ENCODE results near the gene ATXN3L. TPM values are rescaled to one million over a fixed set of nuclear protein-coding genes. Genes with fewer than 3 reads are reported as not detected.

Gene ATXN3L
- total RNA-seq, 6 experiments from 2014 or later: not detected

DNA sequence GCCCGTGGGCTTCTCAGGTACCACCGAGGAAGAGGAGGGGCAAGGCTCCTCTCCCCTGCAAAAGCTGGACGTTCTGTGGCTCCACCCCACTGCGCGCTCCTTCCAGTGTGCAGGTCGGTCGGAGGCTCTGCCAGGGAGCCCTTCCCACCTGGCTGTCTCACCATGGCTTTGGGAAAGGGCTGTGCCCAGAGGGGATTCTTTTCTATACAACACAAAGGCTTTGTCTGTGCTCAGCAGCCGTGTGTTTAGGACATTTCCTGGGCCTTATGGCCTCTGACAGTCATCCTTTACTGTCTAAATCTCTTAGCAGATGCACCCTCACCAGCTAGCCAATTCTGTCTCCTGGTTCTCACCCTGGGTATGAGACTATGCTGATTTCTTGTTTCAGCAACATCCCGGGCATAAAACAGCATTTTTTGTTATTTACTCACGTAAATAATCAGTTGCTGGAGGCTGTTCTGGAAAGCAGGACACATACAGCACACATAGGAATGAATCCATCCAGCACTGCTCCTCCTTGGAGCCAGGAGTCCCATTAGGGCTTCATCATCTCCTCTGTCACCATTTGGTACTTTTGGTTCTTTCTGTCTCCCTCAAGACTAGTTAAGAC is 20.4 kb upstream of the ATXN3L start:
- WGBS (ENCODE audit: insufficient coverage, low coverage, low lambda C conversion rate, missing lambda C conversion rate): 42% methylated on average over 4 of the region's 10 CpGs
- ATAC-seq (no peak), DNase-seq (no peak)
- TF ChIP-seq, protein P1, sequence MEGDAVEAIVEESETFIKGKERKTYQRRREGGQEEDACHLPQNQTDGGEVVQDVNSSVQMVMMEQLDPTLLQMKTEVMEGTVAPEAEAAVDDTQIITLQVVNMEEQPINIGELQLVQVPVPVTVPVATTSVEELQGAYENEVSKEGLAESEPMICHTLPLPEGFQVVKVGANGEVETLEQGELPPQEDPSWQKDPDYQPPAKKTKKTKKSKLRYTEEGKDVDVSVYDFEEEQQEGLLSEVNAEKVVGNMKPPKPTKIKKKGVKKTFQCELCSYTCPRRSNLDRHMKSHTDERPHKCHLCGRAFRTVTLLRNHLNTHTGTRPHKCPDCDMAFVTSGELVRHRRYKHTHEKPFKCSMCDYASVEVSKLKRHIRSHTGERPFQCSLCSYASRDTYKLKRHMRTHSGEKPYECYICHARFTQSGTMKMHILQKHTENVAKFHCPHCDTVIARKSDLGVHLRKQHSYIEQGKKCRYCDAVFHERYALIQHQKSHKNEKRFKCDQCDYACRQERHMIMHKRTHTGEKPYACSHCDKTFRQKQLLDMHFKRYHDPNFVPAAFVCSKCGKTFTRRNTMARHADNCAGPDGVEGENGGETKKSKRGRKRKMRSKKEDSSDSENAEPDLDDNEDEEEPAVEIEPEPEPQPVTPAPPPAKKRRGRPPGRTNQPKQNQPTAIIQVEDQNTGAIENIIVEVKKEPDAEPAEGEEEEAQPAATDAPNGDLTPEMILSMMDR (IDR thresholded peaks at IDR 0.05): no peak
- no peak for TF ChIP-seq POLR2A (IDR thresholded peaks at IDR 0.05)
- no peaks in the 10 kb centered on the region for H3K36me3 ChIP-seq
- H3K4me1 ChIP-seq: no peaks in the 10 kb centered on the region
- no peaks in the 10 kb centered on the region for H3K9me3 ChIP-seq
- no peak overlapping the region for H3K27ac ChIP-seq
- no peaks in the 10 kb centered on the region for H3K27me3 ChIP-seq
- no peak overlapping the region for H3K4me3 ChIP-seq
- intact Hi-C loops (cut with DNase I): no loop called here

DNA sequence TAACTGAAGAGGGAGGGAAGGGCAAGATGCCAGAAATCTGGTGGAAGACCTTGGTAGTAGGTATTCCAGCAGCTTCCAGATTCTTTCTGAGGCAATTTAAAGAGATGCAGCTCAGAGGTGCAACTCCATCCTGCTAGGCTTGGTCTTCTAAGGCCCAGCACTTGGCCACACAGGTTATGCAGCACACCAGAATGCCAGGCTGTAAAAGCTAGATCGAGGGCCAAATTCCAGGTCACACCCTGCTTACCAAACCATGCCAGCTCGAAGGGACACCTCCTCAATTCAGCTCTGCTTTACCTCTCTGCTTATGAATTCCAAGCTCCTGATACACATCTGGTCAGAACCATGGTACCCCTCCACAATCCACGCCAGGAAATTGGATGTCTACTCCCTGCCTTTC is 19.8 kb upstream of the ATXN3L start:
- 55% methylated on average over 2 of the region's 3 CpGs for WGBS (ENCODE audit: insufficient coverage, low coverage, low lambda C conversion rate, missing lambda C conversion rate)
- TF ChIP-seq POLR2A (IDR thresholded peaks at IDR 0.05): no peak
- TF ChIP-seq, protein P1 (IDR thresholded peaks at IDR 0.05): no peak
- H3K4me3 ChIP-seq: no peak overlapping the region
- H3K4me1 ChIP-seq: no peaks in the 10 kb centered on the region
- H3K36me3 ChIP-seq: no peaks in the 10 kb centered on the region
- DNase-seq (no peak), ATAC-seq (no peak)
- no peak overlapping the region for H3K27ac ChIP-seq
- no peaks in the 10 kb centered on the region for H3K9me3 ChIP-seq
- intact Hi-C loops (cut with DNase I): no loop called here
- no peaks in the 10 kb centered on the region for H3K27me3 ChIP-seq

DNA sequence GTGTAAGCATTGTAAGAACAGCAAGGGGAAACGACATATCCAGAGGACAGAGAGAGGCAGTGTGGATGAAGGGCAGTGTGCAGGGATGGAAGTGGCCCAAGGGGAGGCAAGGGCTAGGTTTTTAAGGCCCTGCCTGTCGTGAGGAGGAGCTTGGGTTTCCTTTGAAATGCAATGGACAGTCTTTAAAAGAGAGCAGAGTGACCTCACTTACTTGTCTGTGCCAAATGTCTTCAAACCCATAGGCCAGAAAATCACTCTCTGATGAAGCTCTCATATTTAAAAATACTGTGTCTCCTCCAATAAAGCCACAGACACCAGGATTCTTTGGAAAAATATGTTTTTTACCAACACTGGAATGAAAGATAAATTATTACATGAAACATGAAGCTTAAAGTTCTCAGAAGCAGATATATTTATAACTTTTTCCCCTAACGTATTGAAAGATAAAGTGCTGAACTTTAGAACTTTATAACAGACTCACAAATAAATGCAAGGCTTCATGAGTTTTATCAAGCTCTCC is 19.2 kb upstream of the ATXN3L start:
- no peaks in the 10 kb centered on the region for H3K9me3 ChIP-seq
- intact Hi-C loops (cut with DNase I): no loop called here
- H3K4me3 ChIP-seq: no peak overlapping the region
- no peak for DNase-seq
- no peaks in the 10 kb centered on the region for H3K27me3 ChIP-seq
- ATAC-seq: no peak
- no peaks in the 10 kb centered on the region for H3K4me1 ChIP-seq
- H3K36me3 ChIP-seq: no peaks in the 10 kb centered on the region
- no peak overlapping the region for H3K27ac ChIP-seq
- TF ChIP-seq POLR2A (IDR thresholded peaks at IDR 0.05): no peak
- TF ChIP-seq, protein P1 (IDR thresholded peaks at IDR 0.05): no peak
- 39% methylated on average over 3 of the region's 3 CpGs for WGBS (ENCODE audit: insufficient coverage, low coverage, low lambda C conversion rate, missing lambda C conversion rate)

DNA sequence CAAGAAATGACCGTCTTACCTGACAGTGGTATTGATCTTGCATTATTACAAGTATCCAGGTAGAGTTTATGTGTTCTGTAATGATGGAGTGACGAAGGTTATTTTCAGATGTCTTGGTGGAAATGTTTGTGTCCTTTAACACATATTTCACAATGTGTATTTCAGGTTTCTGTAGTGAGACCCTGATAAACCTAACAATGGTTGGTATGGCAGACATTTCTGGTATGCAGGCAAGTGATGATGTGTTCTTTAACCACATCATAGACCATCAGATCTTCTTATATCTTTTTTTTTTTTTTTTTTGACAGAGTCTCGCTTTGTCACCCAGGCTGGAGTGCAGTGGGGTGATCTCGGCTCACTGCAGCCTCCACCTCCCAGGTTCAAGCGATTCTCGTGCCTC is 14.6 kb upstream of the ATXN3L start:
- Histone ChIP-seq H3K27ac (no peak overlapping the region), H3K4me3 (no peak overlapping the region), H3K36me3 (no peaks in the 10 kb centered on the region), H3K4me1 (no peaks in the 10 kb centered on the region), H3K27me3 (no peaks in the 10 kb centered on the region), H3K9me3 (no peaks in the 10 kb centered on the region)
- intact Hi-C loops (cut with DNase I): no loop called here
- TF ChIP-seq, protein P1 (IDR thresholded peaks at IDR 0.05): no peak
- TF ChIP-seq POLR2A (IDR thresholded peaks at IDR 0.05): no peak
- ATAC-seq (no peak), DNase-seq (no peak)
- WGBS (ENCODE audit: insufficient coverage, low coverage, low lambda C conversion rate, missing lambda C conversion rate): 75% methylated on average over 6 of the region's 6 CpGs

All from right lobe of liver (tissue), 6 donors.